Middle frontal gyrus (tissue), 1 donor: ENCODE data around the gene DKC1.
"Not testable (repeated sequence)": the region's sequence is repeated elsewhere in the genome, so short reads cannot be mapped to it uniquely, and the experiment has no call there.

Experiments
- DNase-seq: peaks from one replicate; pipeline ENCODE4 v3.0.0-alpha.2; 2015; ENCODE audit warnings: low spot score; ENCODE audit errors: extremely low spot score

Gene DKC1

DNA sequence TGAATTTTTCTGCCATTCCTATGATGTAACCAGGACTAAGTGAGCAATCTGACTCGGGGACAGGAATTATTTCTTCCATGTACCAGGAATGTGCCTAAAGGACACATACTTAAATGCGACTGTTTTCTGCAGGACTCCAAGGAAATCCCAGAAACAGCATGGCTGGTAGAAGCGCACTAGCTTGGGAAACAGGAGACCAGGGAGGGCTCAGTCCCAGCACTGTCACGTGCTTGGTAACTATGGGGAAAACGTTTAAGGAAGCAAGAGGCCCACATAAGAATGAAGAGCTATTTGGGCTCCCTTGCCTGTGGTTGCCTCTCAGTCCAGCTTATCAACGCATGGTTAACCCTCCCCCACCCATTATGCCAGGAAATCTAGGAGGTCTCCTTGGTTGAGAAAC lies 23.1 kb downstream of the DKC1 start:
- DNase-seq = no peak

DNA sequence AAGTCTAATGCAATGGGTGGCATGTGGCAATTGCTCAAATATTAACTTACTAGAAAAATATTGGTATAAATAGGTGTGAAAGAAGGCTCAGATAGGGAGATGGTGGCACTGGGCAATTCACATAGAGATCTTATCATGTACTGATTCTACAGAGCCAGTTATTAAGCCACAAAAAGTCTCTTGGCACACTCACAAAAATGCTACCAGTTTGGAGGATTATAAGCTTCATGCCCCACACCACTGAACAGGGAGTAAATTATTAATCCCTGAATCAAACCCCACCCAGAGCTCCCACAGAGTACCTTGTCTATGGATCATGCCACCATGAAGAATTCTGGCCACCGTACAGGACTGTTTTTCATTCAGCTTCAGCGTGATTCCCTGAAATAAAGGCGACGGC lies 28.8 kb downstream of the DKC1 start:
- DNase-seq = no peak

- DNase-seq = no peak
These were observed 29.3 kb downstream of the DKC1 start for GRCh38 chrX:154791939-154792338.

DNA sequence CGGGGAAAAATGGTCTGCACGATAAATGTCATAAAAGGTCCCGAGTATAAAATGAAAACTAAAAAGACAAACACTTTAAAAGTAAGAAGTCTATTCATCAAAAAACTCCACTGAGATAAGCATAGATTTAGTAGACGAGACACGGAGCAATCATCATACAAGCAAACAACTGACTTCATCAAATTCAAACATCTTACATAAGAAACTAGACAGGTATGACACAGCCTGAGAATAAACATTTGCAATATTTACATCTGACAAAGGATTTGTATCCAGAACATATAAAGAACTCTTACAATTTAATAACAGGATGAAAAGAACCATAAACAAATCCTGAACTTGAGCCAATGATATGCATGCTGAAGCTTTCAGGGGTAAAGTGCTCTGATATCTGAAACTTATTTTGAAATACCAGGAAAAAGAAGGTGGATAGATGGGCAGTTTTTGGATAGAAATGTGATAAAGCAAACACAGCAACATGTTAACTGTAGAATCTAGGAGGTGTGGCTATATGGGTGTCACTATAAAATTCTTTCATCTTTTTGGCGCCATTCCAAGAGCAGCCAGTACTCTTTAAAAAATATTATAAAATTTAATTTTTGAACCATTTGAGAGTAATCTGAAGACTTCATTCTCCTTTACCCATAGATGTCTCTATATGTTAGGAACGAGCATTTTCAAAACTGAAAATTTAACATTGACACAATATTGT lies 30.6 kb downstream of the DKC1 start:
- DNase-seq = no peak

DNA sequence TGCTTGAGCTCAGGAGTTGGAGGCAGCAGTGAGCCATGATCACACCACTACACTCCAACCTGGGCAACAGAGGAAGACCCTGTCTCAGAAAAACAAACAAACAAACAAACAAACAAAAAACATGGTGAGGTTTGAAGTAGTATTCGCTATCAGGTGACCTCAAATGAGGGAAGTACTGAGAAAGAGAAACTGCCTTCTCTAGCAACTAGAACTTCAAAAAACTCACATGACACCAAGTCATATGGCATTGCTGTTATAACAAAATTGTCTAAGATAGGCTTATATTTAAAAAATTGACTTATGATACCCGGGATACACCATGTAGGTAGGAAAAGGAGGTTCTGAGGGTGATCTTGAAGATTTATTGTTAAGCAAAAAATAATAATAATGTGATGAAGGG lies 32.4 kb downstream of the DKC1 start:
- DNase-seq = no peak

DNA sequence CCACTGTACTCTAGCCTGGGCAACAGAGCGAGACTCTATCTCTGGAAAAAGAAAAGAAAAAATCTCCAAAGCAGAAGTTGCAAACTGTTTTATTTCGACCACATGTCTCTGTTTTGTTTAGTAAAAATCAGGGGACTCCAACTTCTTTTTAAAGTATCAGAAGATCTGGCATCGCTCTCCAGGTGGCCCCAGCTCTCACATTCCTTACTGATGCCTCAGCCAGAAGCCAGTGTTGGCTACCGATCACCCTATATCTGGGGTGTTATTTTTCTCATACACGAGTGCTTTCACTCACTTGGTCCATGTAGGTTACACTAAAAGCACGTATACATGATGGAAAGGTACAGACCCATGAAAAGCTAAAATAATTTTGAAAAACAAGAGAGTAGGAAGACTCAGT lies 34.3 kb downstream of the DKC1 start:
- no peak for DNase-seq

DNA sequence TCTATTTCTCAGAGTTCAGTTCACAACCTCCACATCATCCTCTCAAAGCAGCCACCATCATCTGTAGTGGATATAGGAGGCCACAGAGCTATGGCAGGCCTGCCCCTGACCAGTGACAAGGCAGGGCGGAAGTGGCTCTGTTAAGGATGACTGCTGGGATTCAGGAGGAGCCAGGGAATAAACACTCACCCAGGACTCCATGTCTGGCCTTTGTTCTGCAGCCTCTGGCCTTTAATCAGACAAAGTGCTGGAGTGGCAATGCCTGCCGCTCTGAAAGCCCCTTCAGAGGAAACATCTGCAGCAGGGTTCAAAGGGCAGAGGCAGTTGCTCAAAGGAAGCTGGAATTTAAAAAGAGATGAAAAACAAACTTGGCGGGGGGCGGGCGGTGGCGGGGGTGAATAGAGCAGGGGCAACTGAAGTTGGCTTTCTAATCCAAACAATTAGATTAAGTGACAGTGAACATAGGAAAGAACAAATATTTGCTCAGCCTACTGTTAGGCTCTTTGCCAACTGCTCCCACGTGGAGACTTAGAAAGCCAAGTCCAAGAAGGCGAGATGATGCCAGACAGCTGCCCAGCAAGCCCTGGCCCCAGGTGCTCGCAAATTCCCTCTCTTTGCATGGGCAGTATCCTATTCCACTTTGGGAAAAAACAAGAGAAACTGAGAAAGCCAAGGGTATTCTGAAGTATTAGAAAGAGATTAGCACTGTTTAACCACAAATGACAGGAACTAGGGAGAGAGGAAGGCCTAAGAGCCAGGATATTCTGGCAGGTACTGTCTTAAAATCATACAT lies 37.1 kb downstream of the DKC1 start:
- no peak for DNase-seq

DNA sequence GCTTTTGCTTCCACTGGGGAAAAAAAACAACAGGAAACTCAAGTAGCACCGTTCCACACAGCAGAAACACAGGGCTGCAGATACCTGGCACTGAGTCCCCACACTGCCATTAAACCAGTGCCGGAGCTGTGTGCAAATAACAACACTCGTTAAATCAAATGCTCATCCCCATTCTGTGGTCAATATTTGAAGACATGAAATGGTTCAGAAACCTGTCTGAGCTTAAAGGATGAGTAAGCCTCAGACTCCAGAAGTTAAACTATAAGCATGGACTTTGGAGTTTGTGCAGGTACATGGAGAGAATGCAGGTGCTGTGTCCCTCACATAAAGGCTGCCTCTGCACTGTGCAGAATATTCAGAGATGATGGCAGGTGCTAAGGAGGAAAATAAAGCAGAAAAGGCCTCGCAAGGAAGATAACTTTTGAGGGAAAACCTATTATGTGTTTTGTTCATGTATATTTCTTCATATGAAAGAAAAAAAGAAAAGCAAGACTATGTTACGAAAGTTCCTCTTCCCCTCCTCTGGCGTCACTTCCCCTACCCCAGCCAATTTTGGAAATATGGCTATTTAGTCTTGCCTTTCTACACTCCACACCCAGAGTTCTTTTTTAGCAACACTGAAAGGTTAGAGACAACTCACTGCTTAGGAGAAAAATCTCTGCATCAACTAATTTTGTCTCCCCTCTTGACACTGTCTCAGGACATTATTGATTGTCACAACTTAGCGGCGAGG lies 38.0 kb downstream of the DKC1 start:
- DNase-seq = no peak

DNA sequence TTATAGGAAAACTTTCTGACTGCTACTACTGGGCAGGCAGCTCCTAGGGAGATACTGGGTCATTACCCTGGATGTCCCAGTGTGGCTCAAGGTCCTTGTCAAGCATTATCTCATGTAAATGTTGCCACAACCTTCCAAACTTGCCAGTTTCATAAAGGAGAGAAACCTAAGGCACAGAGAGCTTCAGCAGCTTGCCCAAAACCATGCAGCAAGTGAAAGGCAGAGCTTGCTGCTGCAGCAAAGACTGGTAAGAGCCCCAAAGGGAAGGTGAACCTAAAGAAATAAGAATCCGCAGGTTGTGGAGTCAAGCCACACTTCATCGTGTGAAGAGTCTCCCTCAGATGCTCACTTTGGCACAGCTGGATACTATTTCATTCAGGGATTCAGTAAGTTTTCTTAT lies 40.3 kb downstream of the DKC1 start:
- DNase-seq = no peak

GRCh38 chrX:154804261-154804956 lies 41.7 kb downstream of the DKC1 start:
- no peak for DNase-seq

GRCh38 chrX:154804957-154805695 lies 42.5 kb downstream of the DKC1 start, which contains the start of gene MPP1:
MPP1 (minus strand) TSS chrX:154805485; CDS start chrX:154805373, 112 bp downstream.
- DNase-seq = peak; percentile 61

DNA sequence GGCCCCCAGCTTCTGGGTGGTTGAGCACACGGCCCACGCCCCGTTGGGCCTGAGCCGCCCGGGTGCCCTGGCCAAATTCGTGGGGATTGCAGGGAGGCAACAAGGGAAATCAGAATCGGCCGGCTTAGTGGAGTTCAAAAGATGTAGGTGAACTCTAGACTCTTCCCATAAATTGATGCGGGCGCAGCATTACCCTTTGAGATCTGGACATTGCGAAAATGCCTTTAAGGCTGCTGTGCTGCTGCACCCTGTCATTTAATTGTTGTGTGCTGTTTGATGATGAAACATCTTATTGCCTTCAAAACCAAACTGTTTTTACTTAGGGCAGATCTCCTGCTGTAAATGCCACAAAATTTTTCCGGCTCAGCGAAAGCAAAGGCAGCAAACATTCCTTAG lies 43.0 kb downstream of the DKC1 start:
- DNase-seq = no peak

GRCh38 chrX:154806837-154807501 lies 44.3 kb downstream of the DKC1 start:
- DNase-seq = no peak

- no peak for DNase-seq
These were observed 47.4 kb downstream of the DKC1 start for GRCh38 chrX:154809939-154810665.

DNA sequence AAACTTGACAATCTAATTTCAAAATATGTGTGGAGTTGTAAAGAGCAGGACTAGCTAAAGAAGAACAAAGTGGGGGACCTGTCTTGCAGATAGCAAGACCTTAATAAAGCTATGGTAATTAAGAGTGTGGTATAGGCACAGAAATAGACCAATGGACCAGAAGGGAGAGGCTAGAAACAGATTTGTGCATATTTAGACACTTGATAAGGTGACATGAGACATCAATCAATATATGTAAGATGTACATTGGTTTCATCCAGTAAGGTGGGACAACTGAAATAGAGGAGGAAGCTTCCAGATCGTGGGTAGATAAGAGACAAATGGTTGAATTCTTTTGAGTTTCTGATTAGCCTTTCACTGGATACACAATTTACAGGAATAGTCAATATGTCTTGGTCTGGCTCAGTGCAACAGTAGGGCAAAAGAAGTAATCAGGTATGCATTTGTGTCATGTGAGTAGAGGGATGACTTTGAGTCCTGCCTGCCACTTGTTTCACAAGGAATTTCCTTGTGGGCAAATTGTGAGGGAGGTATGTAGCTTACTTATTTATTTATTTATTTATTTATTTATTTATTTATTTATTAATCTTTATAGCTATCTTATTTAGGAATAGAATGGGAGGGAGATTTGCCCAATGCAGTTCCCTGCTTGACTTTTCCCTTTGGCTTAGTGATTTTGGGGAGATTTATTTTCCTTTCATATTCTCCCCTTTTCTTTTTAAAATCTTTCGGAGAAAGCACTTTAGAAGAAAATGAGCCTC lies 49.9 kb downstream of the DKC1 start:
- no peak for DNase-seq

GRCh38 chrX:154813801-154814200 lies 51.1 kb downstream of the DKC1 start:
- no peak for DNase-seq

DNA sequence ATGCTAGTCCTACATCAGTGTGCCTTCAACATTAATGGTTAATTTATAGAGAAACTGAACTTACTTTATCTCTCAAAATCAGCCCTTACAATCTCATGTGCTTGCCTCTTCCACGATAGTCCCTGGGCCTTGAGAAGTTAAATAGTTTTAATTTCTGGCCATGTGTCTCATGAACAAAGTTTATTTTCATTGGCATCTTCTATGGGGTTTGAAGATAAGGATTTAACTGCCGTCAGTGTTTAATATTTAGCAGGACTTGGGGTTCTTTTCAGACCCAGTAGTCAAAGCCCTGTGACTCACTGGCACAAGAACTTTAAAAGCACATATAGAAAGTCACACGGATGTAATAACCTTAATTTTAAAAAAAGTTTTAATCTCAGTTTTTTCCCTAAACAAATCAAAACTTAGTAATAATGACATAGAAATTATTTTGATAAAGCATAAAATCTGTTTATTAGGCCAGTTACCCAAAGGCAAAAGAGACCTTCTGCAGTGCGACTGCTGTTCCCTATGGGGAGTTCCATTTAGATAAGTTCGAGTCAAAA lies 52.7 kb downstream of the DKC1 start:
- no peak for DNase-seq

DNA sequence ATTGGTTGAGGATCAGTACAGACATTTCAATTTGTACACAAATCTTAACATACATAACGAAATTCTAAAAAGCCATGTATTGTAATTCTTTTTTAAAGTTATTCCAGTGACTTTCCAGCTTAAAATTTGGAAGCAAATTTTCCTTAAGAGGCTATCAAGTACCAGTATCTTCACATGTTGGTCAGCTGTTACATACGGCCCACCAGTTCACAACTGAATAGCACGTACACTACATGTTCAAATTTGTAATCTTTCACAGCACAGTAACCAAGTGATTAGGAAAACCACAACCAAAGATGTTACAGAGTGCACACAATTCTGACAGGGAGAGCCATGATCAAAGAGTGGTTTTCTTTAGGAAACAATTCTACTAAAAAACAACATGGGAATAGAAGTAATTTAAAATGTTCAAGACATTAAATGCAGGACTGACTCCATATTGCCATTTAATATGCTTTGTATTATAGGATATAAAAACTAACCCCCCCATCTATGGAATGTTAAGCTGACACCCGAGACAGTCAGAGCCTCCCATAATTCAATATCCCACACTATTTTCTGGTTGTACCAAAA lies 53.7 kb downstream of the DKC1 start:
- not testable (repeated sequence) for DNase-seq
